NK-92 (cell line): Measurements from ENCODE around the gene TCTN1.
"Not testable (repeated sequence)": the region's sequence is repeated elsewhere in the genome, so short reads cannot be mapped to it uniquely, and the experiment has no call there.

Experiments used
- DNase-seq: peaks from one replicate; lab custom pipeline; 2025; ENCODE audit not compliant: unreplicated experiment; lab: John Stamatoyannopoulos, UW

TCTN1 gene

GRCh38 chr12:110585231-110585799 lies 28.6 kb upstream of the TCTN1 start:
- no peak for DNase-seq

- DNase-seq: not testable (repeated sequence)
Observed at GRCh38 chr12:110587102-110587501, 26.8 kb upstream of the TCTN1 start.

GRCh38 chr12:110590059-110590458 lies 23.9 kb upstream of the TCTN1 start:
- DNase-seq: no peak

- DNase-seq: no peak
Observed at GRCh38 chr12:110590806-110591326, 23.1 kb upstream of the TCTN1 start.

- DNase-seq: no peak
Observed at GRCh38 chr12:110591451-110592051, 22.4 kb upstream of the TCTN1 start.

- no peak for DNase-seq
Observed at GRCh38 chr12:110592078-110592477, 21.9 kb upstream of the TCTN1 start.

GRCh38 chr12:110592919-110593318 lies 21.0 kb upstream of the TCTN1 start:
- DNase-seq: not testable (repeated sequence)

- DNase-seq: no peak
Observed at GRCh38 chr12:110597885-110598284, 16.0 kb upstream of the TCTN1 start.

GRCh38 chr12:110599334-110599733 lies 14.6 kb upstream of the TCTN1 start:
- DNase-seq: no peak

- DNase-seq: no peak
Observed at GRCh38 chr12:110600254-110600653, 13.7 kb upstream of the TCTN1 start.

- not testable (repeated sequence) for DNase-seq
Observed at GRCh38 chr12:110602085-110602814, 11.7 kb upstream of the TCTN1 start.

- DNase-seq: no peak
Observed at GRCh38 chr12:110606253-110606611, 7.7 kb upstream of the TCTN1 start.

- DNase-seq: no peak
Observed at GRCh38 chr12:110613071-110613770, 708 bp upstream of the TCTN1 start.

GRCh38 chr12:110615171-110615570 lies 1.2 kb downstream of the TCTN1 start:
- no peak for DNase-seq

- DNase-seq: no peak
Observed at GRCh38 chr12:110616471-110617115, 2.7 kb downstream of the TCTN1 start.

GRCh38 chr12:110619534-110619953 lies 5.6 kb downstream of the TCTN1 start:
- DNase-seq: no peak

- no peak for DNase-seq
Observed at GRCh38 chr12:110622582-110622981, 8.7 kb downstream of the TCTN1 start.

- DNase-seq: no peak
Observed at GRCh38 chr12:110627500-110628195, 13.7 kb downstream of the TCTN1 start.

- DNase-seq: no peak
Observed at GRCh38 chr12:110635055-110635454, 21.1 kb downstream of the TCTN1 start.

GRCh38 chr12:110636516-110636915 lies 22.6 kb downstream of the TCTN1 start:
- DNase-seq: no peak
